HepG2 (cell line): ENCODE measurements around the gene PRSS27. TPM values are rescaled to one million over a fixed set of nuclear protein-coding genes. Genes with fewer than 3 reads are reported as not detected.

Experiments
- ATAC-seq: fragments of 200-7000 bp; cut with Tn5 transposase; 3 replicates; pipeline ENCODE4 v1.9.1; 2020; ENCODE audit warnings: mild to moderate bottlenecking, moderate library complexity
- BruUV-seq: library from RNA; stranded (reverse); fragments of 400-500 nt; replicated peaks from 2 replicates; lab custom pipeline; 2021; lab: Mats Ljungman, UMichigan
- CTCF ChIA-PET: fragments of 300-600 bp; formaldehyde crosslinking; extraction: SDS; loops from one replicate; lab custom pipeline; 2021; ENCODE audit warnings: low total read pairs, inconsistent platforms, low intra/inter-chr PET ratio; lab: Yijun Ruan, JAX
- POLR2A ChIA-PET: fragments of 350-600 bp; sonication (Branson Sonifier 250); formaldehyde crosslinking; loops from one replicate; lab custom pipeline; 2020; ENCODE audit warnings: antibody characterized with exemption, inconsistent platforms; lab: Yijun Ruan, JAX
- DNase-seq: peaks from one replicate; pipeline ENCODE4 v3.0.0-alpha.2; 2015; ENCODE audit warnings: low spot score
- FAIRE-seq: peaks from 3 replicates; lab custom pipeline; 2011; peaks lifted over from hg19 to GRCh38; lab: Jason Lieb, UNC
- H2AFZ ChIP-seq: one replicate; pipeline ENCODE4 v1.6.1; 2011; ENCODE audit warnings: low read length, inconsistent platforms
- H3K27ac ChIP-seq: fragments of 300-600 bp; 3 replicates; pipeline ENCODE4 v1.8.0; 2011; ENCODE audit warnings: mixed run types, mild to moderate bottlenecking, mixed read lengths, low read length, inconsistent platforms; ENCODE audit not compliant: insufficient read depth; ENCODE audit errors: extremely low read length
- H3K27me3 ChIP-seq, 2 experiments: fragments of 200-600 bp in 1 of 2; 2 replicates in 1 of 2; 3 replicates in 1 of 2; pipeline versions ENCODE4 v1.6.0 to v1.8.0; 2011; ENCODE audit warnings: low read length in 2 of 2, mild to moderate bottlenecking in 2 of 2, moderate library complexity in 2 of 2, inconsistent platforms in 1 of 2; ENCODE audit not compliant: insufficient read depth in 2 of 2, control insufficient read depth in 1 of 2
- H3K36me3 ChIP-seq, 2 experiments: fragments of 200-600 bp in 1 of 2; replicated peaks in 1 of 2; 2 replicates in 1 of 2; 3 replicates in 1 of 2; pipeline versions ENCODE4 v1.5.1 to v1.8.0; 2011; ENCODE audit warnings: low read length in 2 of 2, inconsistent platforms in 1 of 2; ENCODE audit not compliant: insufficient read depth in 2 of 2, control insufficient read depth in 1 of 2
- H3K4me1 ChIP-seq: 2 replicates; pipeline ENCODE4 v1.5.1; 2012; ENCODE audit warnings: low read length, inconsistent platforms; ENCODE audit not compliant: insufficient read depth
- H3K4me2 ChIP-seq: 2 replicates; pipeline ENCODE4 v1.6.0; 2011; ENCODE audit warnings: low read depth, low read length, inconsistent platforms
- H3K4me3 ChIP-seq, 3 experiments: fragments of 200-600 bp in 1 of 3; sonication (generic), shearing (Covaris generic) in 1 of 3; replicated peaks in 1 of 3; 2 replicates each; pipeline ENCODE4 v1.5.1; 2011 to 2016; ENCODE audit warnings: low read length in 3 of 3, inconsistent platforms in 2 of 3, low read depth in 2 of 3, mild to moderate bottlenecking in 2 of 3, control low read depth in 1 of 3, mixed read lengths in 1 of 3; ENCODE audit not compliant: insufficient read depth in 1 of 3
- H3K79me2 ChIP-seq: one replicate; pipeline ENCODE4 v1.6.1; 2011; ENCODE audit warnings: low read length, inconsistent platforms; ENCODE audit not compliant: insufficient read depth
- H3K9ac ChIP-seq: 2 replicates; pipeline ENCODE4 v1.6.0; 2011; ENCODE audit warnings: mild to moderate bottlenecking, low read depth, low read length, inconsistent platforms; ENCODE audit not compliant: insufficient read depth
- H3K9me3 ChIP-seq: 2 replicates; pipeline ENCODE4 v1.5.1; 2012; ENCODE audit warnings: mild to moderate bottlenecking, low read length
- H4K20me1 ChIP-seq: 2 replicates; pipeline ENCODE4 v1.6.0; 2011; ENCODE audit warnings: inconsistent platforms, mild to moderate bottlenecking, low read length, moderate library complexity; ENCODE audit not compliant: insufficient read depth
- FLYWCH1 ChIP-seq: sonication (generic); formaldehyde crosslinking; IDR thresholded peaks from 2 replicates; pipeline ENCODE4 v1.8.1; 2023; ENCODE audit warnings: mild to moderate bottlenecking, missing genetic modification reagents
- HHEX ChIP-seq: IDR thresholded peaks from 2 replicates; pipeline ENCODE4 v1.6.1; 2016; ENCODE audit warnings: control low read depth
- MAZ ChIP-seq, 2 experiments: sonication (generic) in 1 of 2; formaldehyde crosslinking in 1 of 2; IDR thresholded peaks; 2 replicates each; pipeline versions ENCODE4 v1.5.0 to v1.6.1; 2012 to 2020; ENCODE audit warnings: low read depth in 2 of 2, mild to moderate bottlenecking in 2 of 2, borderline replicate concordance in 1 of 2, improper control_type of control experiment in 1 of 2, low read length in 1 of 2, missing genetic modification reagents in 1 of 2, moderate library complexity in 1 of 2
- SIN3A ChIP-seq: IDR thresholded peaks from 2 replicates; pipeline ENCODE4 v1.6.1; 2011; ENCODE audit warnings: low read depth, mild to moderate bottlenecking, control low read depth, low read length, borderline replicate concordance
- SP4 ChIP-seq: sonication (generic); formaldehyde crosslinking; IDR thresholded peaks from 2 replicates; pipeline ENCODE4 v1.8.1; 2023; ENCODE audit warnings: mild to moderate bottlenecking, missing genetic modification reagents
- YY1 ChIP-seq: IDR thresholded peaks from 2 replicates; pipeline ENCODE4 v1.6.1; 2011; ENCODE audit warnings: low read length, low read depth, moderate library complexity, mild to moderate bottlenecking; ENCODE audit not compliant: insufficient read depth, insufficient replicate concordance
- ZNF138 ChIP-seq: sonication (generic); formaldehyde crosslinking; IDR thresholded peaks from 2 replicates; pipeline ENCODE4 v1.5.0; 2020; ENCODE audit warnings: mild to moderate bottlenecking, low read depth, missing genetic modification reagents
- WGBS: methylation state at CpG from one replicate; pipeline ENCODE4 v1.1.6; 2017; ENCODE audit warnings: low lambda C conversion rate; 5-methylcytosine and 5-hydroxymethylcytosine counted together
- in situ Hi-C: cut with HindIII; loops from 2 replicates; pipeline ENCODE4 v1.10.0; 2017; ENCODE audit warnings: low pct_unique_long_range_greater_than_20kb; ENCODE audit not compliant: extremely low pct_ligation_motif_present
- intact Hi-C: fragments of 100-400 bp; cut with micrococcal nuclease; formaldehyde crosslinking; loops from one replicate; pipeline ENCODE4 v1.10.0; 2022; ENCODE audit not compliant: unreplicated experiment
- polyA plus RNA-seq, 8 experiments: library from polyadenylated mRNA; depleted of rRNA in 3 of 8; stranded (reverse) in 7 of 8; unstranded in 1 of 8; fragments of >200 nt; fragmentation: Illumina TruSeq in 4 of 8; extraction: Trizol in 4 of 8; gene quantifications; 2 replicates each; pipeline versions ENCODE4 v1.2.1 to v1.2.3, GENCODE V29; 2011 to 2016; ENCODE audit warnings: low read depth in 4 of 8, missing spikeins in 1 of 8, mixed read lengths in 1 of 8; ENCODE audit not compliant: insufficient read depth in 1 of 8
- total RNA-seq, 5 experiments: library from RNA; depleted of rRNA; stranded (reverse); fragments of >200 nt; fragmentation: Illumina TruSeq; extraction: Trizol; gene quantifications; 2 replicates each; pipeline ENCODE4 v1.2.3, GENCODE V29; 2016; ENCODE audit warnings: low read depth in 1 of 5
- TF ChIP-seq, protein P1 (sequence below): sonication (generic); formaldehyde crosslinking; IDR thresholded peaks from 2 replicates; pipeline ENCODE4 v1.4.0; 2020; ENCODE audit warnings: mild to moderate bottlenecking, missing genetic modification reagents, borderline replicate concordance

PRSS27 gene
- total and polyA plus RNA-seq, 2 of the 13 experiments (the other 11 are each of a cell fraction or from before 2014, with no cell fraction given) = 0.20 to 0.73 TPM

DNA sequence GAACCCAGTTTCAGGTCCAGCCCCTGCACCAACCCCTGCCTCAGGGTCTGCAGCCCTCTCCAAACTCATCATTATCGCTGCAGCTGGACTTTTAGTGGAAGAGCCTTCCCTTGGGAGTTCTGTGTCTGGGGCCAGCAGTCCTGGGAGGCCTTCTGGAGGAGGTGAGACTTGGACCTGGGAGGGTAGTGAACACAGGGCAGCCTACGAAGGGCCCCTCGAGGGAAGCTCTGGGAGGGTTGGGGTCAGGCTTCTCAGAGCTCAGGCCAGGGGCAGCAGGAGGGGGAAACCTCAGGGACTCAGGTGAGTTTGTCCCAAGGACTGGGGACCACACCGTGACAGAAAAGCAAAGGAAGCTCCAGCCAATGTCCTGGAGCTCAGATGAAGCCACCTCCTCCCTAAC lies 21.1 kb upstream of the PRSS27 start:
- ChIA-PET CTCF (no interaction called here), POLR2A (interaction anchor here (1.0 to 4.4 kb wide), 4 partner anchors 11 to 68 kb away, joined by 3 to 43 read pairs (median 7); partner anchors contain the start of genes ELOB and SRRM2)
- no TSS peak for BruUV-seq
- Histone ChIP-seq H3K4me2 (no peak overlapping the region), H3K9me3 (no peaks in the 10 kb centered on the region), H3K9ac (no peak overlapping the region), H4K20me1 (no peaks in the 10 kb centered on the region), H3K4me1 (peaks cover 40% of the 10 kb centered on the region), H3K79me2 (no peaks in the 10 kb centered on the region), H3K36me3 (no peaks in the 10 kb centered on the region), H2AFZ (no peak overlapping the region), H3K4me3 (no peak overlapping the region), H3K27ac (no peak overlapping the region), H3K27me3 (no peaks in the 10 kb centered on the region)
- in situ Hi-C loops (no loop called here), intact Hi-C loops (no loop called here)
- TF ChIP-seq ZNF138 (CRISPR knock-in tag) (no peak), FLYWCH1 (CRISPR knock-in tag) (no peak), YY1 (no peak), MAZ (IDR thresholded peaks at IDR 0.05; ENCODE audit: borderline replicate concordance, low read depth, low read length) (no peak), MAZ (CRISPR knock-in tag; IDR thresholded peaks at IDR 0.05; ENCODE audit: low read depth) (no peak), SIN3A (no peak)
- ATAC-seq (no peak), FAIRE-seq (no peak), DNase-seq (no peak)
- WGBS = 86% methylated on average over 4 of the region's 4 CpGs

DNA sequence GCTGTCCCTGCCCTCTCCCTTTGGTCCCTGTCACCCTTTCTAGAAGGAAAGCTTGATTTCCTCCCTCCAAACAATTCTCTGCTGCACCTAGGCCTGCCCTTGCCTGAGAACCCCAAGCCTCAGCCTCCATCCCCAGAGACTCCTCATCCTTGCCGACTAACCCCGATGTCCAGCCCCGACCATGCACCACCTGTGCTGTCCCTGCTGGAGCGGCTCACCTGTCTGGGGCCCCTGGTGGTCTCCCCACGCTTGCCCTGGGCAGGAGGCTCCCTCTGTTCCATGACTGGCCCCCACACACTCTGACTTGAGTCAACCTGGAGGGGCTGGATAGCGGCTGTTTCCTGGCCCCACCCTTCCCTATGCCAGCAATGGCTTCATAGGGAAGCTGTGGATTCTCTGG lies 20.5 kb upstream of the PRSS27 start:
- no peak for DNase-seq
- POLR2A ChIA-PET = interaction anchor here (0.6 to 4.4 kb wide), 2 partner anchors 12 to 757 kb away, joined by 3 to 43 read pairs; partner anchors contain the start of gene SRRM2
- 87% methylated on average over 6 of the region's 6 CpGs for WGBS
- TF ChIP-seq HHEX = no peak
- 0 out of 2 replicates have a peak, but pooled peaks have one; percentile 22 for TF ChIP-seq SP4 (CRISPR knock-in tag)
- TF ChIP-seq, protein P1, sequence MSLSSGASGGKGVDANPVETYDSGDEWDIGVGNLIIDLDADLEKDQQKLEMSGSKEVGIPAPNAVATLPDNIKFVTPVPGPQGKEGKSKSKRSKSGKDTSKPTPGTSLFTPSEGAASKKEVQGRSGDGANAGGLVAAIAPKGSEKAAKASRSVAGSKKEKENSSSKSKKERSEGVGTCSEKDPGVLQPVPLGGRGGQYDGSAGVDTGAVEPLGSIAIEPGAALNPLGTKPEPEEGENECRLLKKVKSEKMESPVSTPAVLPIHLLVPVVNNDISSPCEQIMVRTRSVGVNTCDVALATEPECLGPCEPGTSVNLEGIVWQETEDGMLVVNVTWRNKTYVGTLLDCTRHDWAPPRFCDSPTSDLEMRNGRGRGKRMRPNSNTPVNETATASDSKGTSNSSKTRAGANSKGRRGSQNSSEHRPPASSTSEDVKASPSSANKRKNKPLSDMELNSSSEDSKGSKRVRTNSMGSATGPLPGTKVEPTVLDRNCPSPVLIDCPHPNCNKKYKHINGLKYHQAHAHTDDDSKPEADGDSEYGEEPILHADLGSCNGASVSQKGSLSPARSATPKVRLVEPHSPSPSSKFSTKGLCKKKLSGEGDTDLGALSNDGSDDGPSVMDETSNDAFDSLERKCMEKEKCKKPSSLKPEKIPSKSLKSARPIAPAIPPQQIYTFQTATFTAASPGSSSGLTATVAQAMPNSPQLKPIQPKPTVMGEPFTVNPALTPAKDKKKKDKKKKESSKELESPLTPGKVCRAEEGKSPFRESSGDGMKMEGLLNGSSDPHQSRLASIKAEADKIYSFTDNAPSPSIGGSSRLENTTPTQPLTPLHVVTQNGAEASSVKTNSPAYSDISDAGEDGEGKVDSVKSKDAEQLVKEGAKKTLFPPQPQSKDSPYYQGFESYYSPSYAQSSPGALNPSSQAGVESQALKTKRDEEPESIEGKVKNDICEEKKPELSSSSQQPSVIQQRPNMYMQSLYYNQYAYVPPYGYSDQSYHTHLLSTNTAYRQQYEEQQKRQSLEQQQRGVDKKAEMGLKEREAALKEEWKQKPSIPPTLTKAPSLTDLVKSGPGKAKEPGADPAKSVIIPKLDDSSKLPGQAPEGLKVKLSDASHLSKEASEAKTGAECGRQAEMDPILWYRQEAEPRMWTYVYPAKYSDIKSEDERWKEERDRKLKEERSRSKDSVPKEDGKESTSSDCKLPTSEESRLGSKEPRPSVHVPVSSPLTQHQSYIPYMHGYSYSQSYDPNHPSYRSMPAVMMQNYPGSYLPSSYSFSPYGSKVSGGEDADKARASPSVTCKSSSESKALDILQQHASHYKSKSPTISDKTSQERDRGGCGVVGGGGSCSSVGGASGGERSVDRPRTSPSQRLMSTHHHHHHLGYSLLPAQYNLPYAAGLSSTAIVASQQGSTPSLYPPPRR = no peak
- TF ChIP-seq, all 625 proteins: peak for 1
- no peak for FAIRE-seq
- CTCF ChIA-PET = no interaction called here
- no peak for ATAC-seq
- in situ Hi-C loops = no loop called here
- Histone ChIP-seq H3K27me3 (no peaks in the 10 kb centered on the region), H3K4me2 (no peak overlapping the region), H3K4me1 (peaks cover 40% of the 10 kb centered on the region), H3K9ac (no peak overlapping the region), H3K9me3 (no peaks in the 10 kb centered on the region), H4K20me1 (no peaks in the 10 kb centered on the region), H2AFZ (no peak overlapping the region), H3K36me3 (no peaks in the 10 kb centered on the region), H3K27ac (no peak overlapping the region), H3K79me2 (no peaks in the 10 kb centered on the region), H3K4me3 (no peak overlapping the region)
- intact Hi-C loops = no loop called here
- no TSS peak for BruUV-seq
